PFSK-1 (cell line): ENCODE results near the gene LTBP2.

ENCODE experiments used
- POLR2AphosphoS5 ChIP-seq: IDR thresholded peaks from 2 replicates; pipeline ENCODE4 v1.6.1; 2012; ENCODE audit warnings: low read depth, mild to moderate bottlenecking, control low read depth, low read length, moderate library complexity
- SIN3A ChIP-seq: IDR thresholded peaks from 2 replicates; pipeline ENCODE4 v1.6.1; 2012; ENCODE audit warnings: mild to moderate bottlenecking, low read length, moderate library complexity, borderline replicate concordance; ENCODE audit not compliant: insufficient read depth
- TAF1 ChIP-seq: IDR thresholded peaks from 2 replicates; pipeline ENCODE4 v1.6.1; 2012; ENCODE audit warnings: low read length, control low read depth, borderline replicate concordance; ENCODE audit not compliant: insufficient read depth
- TF ChIP-seq, protein P1 (sequence below), 2 experiments: IDR thresholded peaks; 2 replicates each; pipeline versions ENCODE4 v1.6.1 to v1.8.0; 2011 to 2012; ENCODE audit warnings: low read depth in 2 of 2, low read length in 2 of 2, control low read depth in 1 of 2, inconsistent platforms in 1 of 2, mild to moderate bottlenecking in 1 of 2, moderate library complexity in 1 of 2; ENCODE audit not compliant: insufficient read depth in 1 of 2

DNA sequence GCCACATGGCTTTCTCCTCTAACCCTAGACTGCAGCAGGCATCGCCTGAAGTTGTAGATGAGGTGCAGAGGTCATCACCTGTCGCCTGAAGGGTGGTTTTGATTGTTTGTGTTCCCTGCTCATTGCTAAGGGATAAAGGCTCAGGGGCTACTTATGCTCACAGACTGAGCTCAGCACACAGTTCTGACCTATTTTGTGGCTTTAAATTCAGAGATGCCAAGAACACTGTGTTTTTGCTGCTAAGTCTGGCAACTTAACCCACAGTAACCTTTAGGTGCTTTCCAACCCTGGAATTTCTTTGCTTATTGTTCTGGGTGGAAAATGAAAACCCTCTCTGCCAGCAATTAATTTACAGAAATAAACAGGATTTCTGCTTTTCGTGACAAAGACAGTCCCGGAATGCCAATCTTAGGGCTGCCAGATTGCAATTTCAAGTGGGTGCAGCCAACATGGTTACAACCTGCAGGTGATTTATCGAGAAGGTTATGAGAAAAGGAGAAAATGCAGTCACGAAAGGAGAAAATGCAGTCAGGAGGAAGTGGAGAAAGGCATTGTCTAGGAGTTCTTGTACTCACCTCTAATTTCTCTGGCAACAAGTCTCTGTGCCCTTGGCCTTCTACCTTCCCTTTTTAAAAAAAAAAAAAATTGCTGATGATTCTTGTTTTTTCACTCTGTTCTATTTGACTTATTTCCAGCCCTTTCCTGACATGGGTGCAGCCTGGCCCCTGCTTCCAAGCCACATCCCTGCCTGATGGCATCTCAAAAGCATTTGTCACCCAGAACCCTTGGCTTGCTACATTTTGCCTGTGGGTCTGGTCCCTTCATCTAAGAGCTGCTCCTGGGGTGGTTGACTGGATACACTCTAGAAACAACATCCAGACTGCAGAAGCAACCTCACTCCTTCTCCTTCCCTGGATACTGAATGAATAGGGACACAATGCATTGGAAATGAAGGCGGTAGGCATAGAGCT, 142.2 kb downstream of the LTBP2 start:
- TF ChIP-seq TAF1 (no peak), POLR2AphosphoS5 (no peak), SIN3A (no peak)
- TF ChIP-seq, protein P1, sequence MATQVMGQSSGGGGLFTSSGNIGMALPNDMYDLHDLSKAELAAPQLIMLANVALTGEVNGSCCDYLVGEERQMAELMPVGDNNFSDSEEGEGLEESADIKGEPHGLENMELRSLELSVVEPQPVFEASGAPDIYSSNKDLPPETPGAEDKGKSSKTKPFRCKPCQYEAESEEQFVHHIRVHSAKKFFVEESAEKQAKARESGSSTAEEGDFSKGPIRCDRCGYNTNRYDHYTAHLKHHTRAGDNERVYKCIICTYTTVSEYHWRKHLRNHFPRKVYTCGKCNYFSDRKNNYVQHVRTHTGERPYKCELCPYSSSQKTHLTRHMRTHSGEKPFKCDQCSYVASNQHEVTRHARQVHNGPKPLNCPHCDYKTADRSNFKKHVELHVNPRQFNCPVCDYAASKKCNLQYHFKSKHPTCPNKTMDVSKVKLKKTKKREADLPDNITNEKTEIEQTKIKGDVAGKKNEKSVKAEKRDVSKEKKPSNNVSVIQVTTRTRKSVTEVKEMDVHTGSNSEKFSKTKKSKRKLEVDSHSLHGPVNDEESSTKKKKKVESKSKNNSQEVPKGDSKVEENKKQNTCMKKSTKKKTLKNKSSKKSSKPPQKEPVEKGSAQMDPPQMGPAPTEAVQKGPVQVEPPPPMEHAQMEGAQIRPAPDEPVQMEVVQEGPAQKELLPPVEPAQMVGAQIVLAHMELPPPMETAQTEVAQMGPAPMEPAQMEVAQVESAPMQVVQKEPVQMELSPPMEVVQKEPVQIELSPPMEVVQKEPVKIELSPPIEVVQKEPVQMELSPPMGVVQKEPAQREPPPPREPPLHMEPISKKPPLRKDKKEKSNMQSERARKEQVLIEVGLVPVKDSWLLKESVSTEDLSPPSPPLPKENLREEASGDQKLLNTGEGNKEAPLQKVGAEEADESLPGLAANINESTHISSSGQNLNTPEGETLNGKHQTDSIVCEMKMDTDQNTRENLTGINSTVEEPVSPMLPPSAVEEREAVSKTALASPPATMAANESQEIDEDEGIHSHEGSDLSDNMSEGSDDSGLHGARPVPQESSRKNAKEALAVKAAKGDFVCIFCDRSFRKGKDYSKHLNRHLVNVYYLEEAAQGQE (IDR thresholded peaks at IDR 0.05; ENCODE audit: insufficient read depth in 1 of 2, low read depth in 2 of 2, low read length in 2 of 2), result no peak
